Fibroblast of peridontal ligament (primary cell): ENCODE data around the gene DRAXIN.

Source experiments
- DNase-seq: peaks from one replicate; pipeline ENCODE4 v3.0.0-alpha.2; 2010; ENCODE audit errors: extremely low read depth

Gene DRAXIN

GRCh38 chr1:11708554-11709350 is 17.2 kb downstream of the DRAXIN start:
- DNase-seq = no peak

GRCh38 chr1:11711490-11711889 is 20.0 kb downstream of the DRAXIN start:
- DNase-seq = no peak

- no peak for DNase-seq
Measured at GRCh38 chr1:11712285-11712684, 20.8 kb downstream of the DRAXIN start.

GRCh38 chr1:11713095-11713494 is 21.6 kb downstream of the DRAXIN start:
- no peak for DNase-seq

- no peak for DNase-seq
Measured at GRCh38 chr1:11714831-11715575, 23.5 kb downstream of the DRAXIN start.

GRCh38 chr1:11719313-11720032 is 28.0 kb downstream of the DRAXIN start:
- peak; percentile 74 for DNase-seq

GRCh38 chr1:11720033-11720376 is 28.5 kb downstream of the DRAXIN start:
- no peak for DNase-seq

- no peak for DNase-seq
Measured at GRCh38 chr1:11720525-11720924, 29.0 kb downstream of the DRAXIN start.

- no peak for DNase-seq
Measured at GRCh38 chr1:11721311-11721710, 29.8 kb downstream of the DRAXIN start.

GRCh38 chr1:11722538-11722937 is 31.0 kb downstream of the DRAXIN start:
- no peak for DNase-seq

- DNase-seq = no peak
Measured at GRCh38 chr1:11725616-11726015, 34.1 kb downstream of the DRAXIN start.

- no peak for DNase-seq
Measured at GRCh38 chr1:11727119-11727518, 35.6 kb downstream of the DRAXIN start.

- DNase-seq = no peak
Measured at GRCh38 chr1:11728126-11728806, 36.8 kb downstream of the DRAXIN start.

GRCh38 chr1:11729155-11729497 is 37.6 kb downstream of the DRAXIN start:
- DNase-seq = no peak

GRCh38 chr1:11729498-11730428 is 38.3 kb downstream of the DRAXIN start:
- no peak for DNase-seq

- no peak for DNase-seq
Measured at GRCh38 chr1:11730429-11730891, 39.0 kb downstream of the DRAXIN start.

- peak; percentile 65 for DNase-seq
Measured at GRCh38 chr1:11731691-11732283, 40.3 kb downstream of the DRAXIN start.

- no peak for DNase-seq
Measured at GRCh38 chr1:11733306-11733705, 41.8 kb downstream of the DRAXIN start.

- no peak for DNase-seq
Measured at GRCh38 chr1:11735531-11735853, 44.0 kb downstream of the DRAXIN start.

- peak; percentile 88 for DNase-seq
Measured at GRCh38 chr1:11735854-11736745, 44.6 kb downstream of the DRAXIN start, which contains the start of gene AGTRAP. Gene AGTRAP (plus strand): TSS chr1:11736136. CDS start chr1:11736209, 73 bp downstream.
